NCI-H82 treated with DMSO at 0.1 percent for 48 hours (cell line): ENCODE results near the gene SMIM24.
"Not testable (repeated sequence)": the region's sequence is repeated elsewhere in the genome, so short reads cannot be mapped to it uniquely, and the experiment has no call there.

Experiments used
- DNase-seq: peaks from one replicate; lab custom pipeline; 2025; ENCODE audit not compliant: unreplicated experiment; lab: John Stamatoyannopoulos, UW

Gene SMIM24

GRCh38 chr19:3515891-3516422, 35.6 kb upstream of the SMIM24 start:
- no peak for DNase-seq

- DNase-seq, result no peak
These were observed 34.6 kb upstream of the SMIM24 start for GRCh38 chr19:3514930-3515329.

DNA sequence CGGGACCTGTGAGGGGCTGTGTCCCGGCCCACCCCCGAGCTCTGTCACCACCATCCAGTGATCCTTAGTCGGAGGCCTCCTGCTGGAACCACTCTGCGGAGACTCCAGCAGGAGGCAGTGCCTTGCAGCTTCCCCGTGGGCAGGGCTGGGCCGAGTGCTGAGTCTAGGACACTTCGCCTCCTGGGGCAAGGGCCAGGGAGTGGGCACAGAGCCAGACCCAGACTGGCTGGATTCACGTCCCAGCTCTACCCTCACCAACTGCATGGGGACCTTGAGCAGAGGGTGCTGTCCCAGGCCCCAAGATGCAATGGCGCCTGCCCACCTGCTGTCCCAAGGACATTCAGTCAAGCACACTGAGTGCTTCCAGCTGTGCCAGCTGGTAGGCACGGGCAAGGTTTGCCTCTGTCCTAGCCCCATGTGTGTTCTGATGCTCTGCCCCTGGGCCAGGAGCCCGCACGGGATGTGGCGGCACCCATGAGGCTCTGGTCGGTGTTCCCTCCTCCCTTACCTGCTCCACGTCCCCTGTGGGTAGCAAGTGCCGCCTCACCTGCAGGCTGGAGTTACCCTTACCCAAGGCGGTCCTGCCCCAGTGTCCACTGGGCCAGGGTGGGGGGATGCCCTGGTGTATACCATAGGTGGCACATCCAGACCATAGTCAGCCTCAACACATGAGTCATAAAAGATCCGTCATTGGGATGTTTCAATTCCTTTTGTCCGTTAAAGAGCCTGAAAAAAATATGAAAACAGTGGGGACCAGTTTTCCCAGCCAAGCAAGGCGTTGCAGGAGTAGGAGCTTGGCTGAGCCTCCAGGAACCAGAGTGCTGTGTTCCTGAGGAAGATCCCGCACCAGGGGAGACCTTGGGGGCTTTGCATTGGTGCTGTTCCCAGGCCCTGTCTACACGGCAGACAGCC, 33.2 kb upstream of the SMIM24 start:
- no peak for DNase-seq

DNA sequence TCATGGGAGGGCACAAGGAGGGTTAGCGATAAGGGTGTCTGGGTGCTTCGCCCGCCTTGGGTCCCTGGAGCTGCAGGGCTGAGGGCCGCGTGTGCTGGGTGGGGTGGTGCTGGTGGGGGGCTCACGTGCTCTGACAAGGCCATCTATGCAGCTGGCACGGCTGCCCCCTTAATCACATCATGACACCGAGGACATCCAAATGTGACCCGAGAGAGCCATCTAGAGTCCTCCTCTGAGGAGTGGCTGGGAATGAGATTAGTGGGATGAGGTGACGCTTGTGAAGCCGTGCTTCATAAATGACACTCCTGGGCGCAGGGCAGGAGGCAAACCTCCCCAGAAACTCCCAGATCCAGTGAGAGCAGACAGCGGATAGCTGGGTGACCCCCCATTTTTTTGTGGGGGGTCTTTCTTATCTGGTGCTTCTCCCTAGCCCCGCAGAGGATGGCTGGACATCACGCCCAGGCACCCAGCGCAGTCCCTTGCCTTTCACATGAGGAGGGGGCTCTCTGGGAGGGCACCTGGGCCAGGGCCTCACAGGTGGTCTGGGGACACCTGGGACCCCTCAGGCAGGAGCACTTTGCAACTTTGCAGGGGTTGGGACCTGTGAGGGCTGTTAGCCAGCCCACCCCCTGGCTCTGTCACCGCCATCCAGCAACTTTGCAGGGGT, 32.4 kb upstream of the SMIM24 start:
- no peak for DNase-seq

DNA sequence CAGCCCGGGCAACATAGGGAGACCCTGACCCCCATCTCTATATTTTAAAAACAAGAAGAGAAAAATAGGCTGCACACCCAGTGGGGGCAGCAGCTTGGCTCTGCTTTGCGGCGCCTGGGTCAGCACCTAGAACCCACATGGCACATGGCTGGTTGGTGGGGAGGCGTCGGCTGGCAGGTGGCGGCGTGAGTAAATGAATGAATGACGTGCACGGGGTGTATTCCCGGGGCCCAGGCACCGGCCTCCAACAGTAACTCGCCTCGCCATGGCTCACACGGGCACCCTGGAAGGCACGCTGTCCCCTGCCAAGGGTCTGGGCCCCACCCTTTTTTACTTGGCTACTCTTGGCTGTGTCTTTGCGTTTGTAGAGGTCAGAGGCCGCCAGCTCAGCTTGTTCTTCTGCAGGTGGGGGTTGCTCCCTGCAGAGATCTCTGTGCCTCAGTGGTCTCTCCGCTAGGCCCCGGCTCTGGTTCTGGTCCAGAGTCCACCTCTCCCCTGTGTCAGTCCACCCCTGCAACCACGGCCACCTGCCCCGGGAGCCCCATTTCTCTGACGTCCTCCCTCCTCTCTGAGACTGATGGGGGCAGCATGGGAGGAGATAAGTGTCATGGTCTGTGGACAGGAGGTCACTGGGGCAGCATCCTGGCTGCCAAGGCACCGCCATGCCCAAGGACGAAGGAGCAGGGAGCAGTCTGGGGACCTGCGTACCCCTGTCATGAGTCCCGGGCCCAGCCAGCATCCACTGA, 31.4 kb upstream of the SMIM24 start:
- DNase-seq, result no peak

- DNase-seq, result no peak
These were observed 30.4 kb upstream of the SMIM24 start for GRCh38 chr19:3510727-3511126.

DNA sequence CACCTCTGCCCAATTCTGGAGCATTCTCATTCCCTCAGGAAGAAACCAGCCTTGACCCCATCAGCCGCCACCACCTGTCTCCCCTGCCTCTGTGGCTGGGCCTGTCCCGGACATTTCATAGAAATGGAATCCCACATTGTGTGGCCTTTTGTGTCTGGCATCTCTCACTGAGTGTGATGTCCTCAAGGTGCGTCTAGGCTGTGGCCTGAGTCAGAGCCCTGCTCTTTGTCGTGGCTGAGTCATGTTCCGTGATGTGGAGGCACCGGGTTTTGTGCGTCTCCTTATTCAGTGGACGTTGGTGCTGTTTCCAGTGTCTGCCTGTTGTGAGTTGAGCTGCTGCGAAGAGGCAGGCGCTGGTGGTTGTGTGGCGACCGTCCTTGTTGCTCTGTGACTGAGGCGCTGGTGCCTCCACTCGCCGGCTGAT, 29.3 kb upstream of the SMIM24 start:
- DNase-seq, result no peak

DNA sequence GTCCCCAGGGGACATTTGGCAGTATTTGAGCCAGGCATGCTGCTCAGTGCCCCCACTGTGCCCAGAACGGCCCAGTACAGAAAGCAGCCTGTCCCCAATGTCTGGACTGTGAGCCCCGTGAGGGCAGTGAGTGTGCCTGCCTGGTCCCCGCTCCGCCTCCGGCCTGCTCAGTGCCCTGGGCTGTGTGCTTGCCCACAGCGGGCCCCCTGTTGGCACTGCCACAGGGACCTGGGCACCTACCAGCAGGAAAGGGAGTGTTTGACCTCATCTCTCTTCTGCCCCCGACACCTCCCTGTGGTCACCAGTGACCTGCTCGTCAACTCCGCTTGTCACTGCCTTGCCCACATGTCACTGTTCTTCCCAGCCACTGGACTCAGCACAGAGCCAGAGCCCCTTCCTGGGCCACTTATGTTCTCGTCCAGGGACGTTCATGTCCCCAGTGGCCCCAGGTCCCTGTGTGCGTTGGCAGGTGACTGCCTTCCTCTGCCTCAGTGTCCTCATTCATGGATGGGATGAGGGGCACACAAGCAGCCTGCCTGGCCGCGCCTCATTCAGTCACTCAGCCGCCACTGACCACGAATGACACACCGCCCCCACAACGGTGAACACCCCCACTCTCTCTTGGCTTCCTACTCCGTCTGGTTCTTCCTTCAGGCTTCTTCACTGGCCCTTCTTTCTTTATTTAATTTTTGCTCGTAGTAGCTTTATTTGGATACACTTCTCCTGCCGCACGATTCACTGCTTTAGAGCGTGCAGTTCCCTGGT, 28.6 kb upstream of the SMIM24 start:
- no peak for DNase-seq

DNA sequence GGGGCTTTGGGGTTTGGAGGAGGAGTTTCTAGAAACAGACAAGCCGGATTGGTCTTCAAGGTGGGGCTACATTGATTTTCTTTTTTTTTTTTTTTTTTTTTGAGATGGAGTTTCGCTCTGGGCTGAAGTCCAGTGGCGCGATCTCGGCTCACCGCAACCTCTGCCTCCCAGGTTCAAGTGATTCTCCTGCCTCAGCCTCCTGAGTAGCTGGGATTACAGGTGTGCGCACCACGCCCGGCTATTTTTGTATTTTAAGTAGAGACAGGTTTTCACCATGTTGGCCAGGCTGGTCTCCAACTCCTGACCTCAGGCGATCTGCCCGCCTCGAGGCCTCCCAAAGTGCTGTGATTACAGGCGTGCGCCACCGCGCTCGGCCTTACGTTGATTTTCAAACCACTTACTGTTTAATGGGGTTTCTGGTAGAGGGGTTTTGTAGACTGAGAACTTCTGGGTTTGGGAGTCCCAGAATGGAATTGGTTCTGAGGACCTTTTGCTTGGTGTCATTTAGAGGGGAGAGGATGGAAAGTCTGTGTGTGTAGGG, 27.9 kb upstream of the SMIM24 start:
- DNase-seq, result not testable (repeated sequence)

- DNase-seq, result no peak
These were observed 27.2 kb upstream of the SMIM24 start for GRCh38 chr19:3507371-3508120.

- peak; percentile 1 for DNase-seq
These were observed 26.3 kb upstream of the SMIM24 start for GRCh38 chr19:3506384-3507340.

GRCh38 chr19:3505598-3506383, 25.5 kb upstream of the SMIM24 start, which contains the start of gene FZR1:
TSS of gene FZR1 (plus strand) at chr19:3506311. CDS start at chr19:3522990, 16,679 bp downstream.
- DNase-seq, result peak; percentile 74

DNA sequence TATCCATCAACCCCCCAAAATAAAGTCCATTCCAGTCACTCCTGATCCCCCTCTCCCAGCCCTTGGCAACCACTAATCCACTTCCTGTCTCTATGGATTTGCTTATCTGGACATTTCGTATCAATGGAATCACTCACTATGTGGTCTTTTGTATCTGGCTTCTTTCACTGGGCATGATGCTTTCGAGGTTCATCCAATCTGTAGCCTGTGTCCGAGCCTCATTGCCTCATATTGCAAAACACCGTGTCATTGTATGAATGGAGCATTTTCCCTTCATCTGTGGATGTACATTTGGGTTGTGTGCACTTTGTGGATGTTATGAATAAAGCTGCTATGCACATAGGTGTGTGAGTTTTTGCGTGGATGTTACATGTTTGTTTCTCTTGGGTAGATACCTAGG, 24.4 kb upstream of the SMIM24 start:
- no peak for DNase-seq

- DNase-seq, result no peak
These were observed 22.8 kb upstream of the SMIM24 start for GRCh38 chr19:3503036-3503572.

GRCh38 chr19:3501780-3502179, 21.5 kb upstream of the SMIM24 start:
- no peak for DNase-seq

- peak; percentile 91 for DNase-seq
These were observed 20.2 kb upstream of the SMIM24 start, which contains the start of gene DOHH for GRCh38 chr19:3500429-3501101. TSS of gene DOHH (minus strand) at chr19:3500674. CDS start at chr19:3496814, 3,860 bp downstream.
